ENCODE results near the gene TIMM44.
"Not testable (repeated sequence)": the region's sequence is repeated elsewhere in the genome, so short reads cannot be mapped to it uniquely, and the experiment has no call there.

The TIMM44 gene

GRCh38 chr19:7965921-7966665, 22.6 kb upstream of the TIMM44 start:
- CTCF ChIA-PET, result no interaction called here
- H3K27ac ChIP-seq, result peak overlapping the region; percentile 11; the same call in 1 of the 2 replicates
- TF ChIP-seq CTCF (conservative IDR thresholded peaks at IDR 0.05; ENCODE audit: low read depth), result no peak
- no peak for DNase-seq (ENCODE audit: low spot score)
- POLR2A ChIA-PET (ENCODE audit: low non-redundant PET), result interaction anchor here (0.6 kb wide), 1 partner anchor 114 kb away, joined by 3 read pairs; no protein-coding TSS in a partner anchor

- TF ChIP-seq CTCF (conservative IDR thresholded peaks at IDR 0.05; ENCODE audit: low read depth), result no peak
- POLR2A ChIA-PET (ENCODE audit: low non-redundant PET), result interaction anchor here (0.6 kb wide), 1 partner anchor 113 kb away, joined by 3 read pairs; no protein-coding TSS in a partner anchor
- DNase-seq (ENCODE audit: low spot score), result no peak
- H3K27ac ChIP-seq, result peak overlapping the region; percentile 11; the same call in 1 of the 2 replicates
- CTCF ChIA-PET, result no interaction called here
Observed at GRCh38 chr19:7965259-7965841, 21.9 kb upstream of the TIMM44 start.

GRCh38 chr19:7963566-7963965, 20.1 kb upstream of the TIMM44 start:
- ChIA-PET POLR2A (ENCODE audit: low non-redundant PET) (no interaction called here), CTCF (no interaction called here)
- peak overlapping the region; percentile 3; the same call in 1 of the 2 replicates for H3K27ac ChIP-seq
- TF ChIP-seq CTCF (conservative IDR thresholded peaks at IDR 0.05; ENCODE audit: low read depth), result no peak
- DNase-seq (ENCODE audit: low spot score), result no peak

GRCh38 chr19:7962644-7963268, 19.3 kb upstream of the TIMM44 start:
- no peak overlapping the region for H3K27ac ChIP-seq
- CTCF ChIA-PET, result no interaction called here

GRCh38 chr19:7961920-7962626, 18.6 kb upstream of the TIMM44 start:
- no peak for DNase-seq (ENCODE audit: low spot score)
- no peak for TF ChIP-seq CTCF (conservative IDR thresholded peaks at IDR 0.05; ENCODE audit: low read depth)
- ChIA-PET CTCF (no interaction called here), POLR2A (ENCODE audit: low non-redundant PET) (no interaction called here)
- H3K27ac ChIP-seq, result no peak overlapping the region

More at GRCh38 chr19:7962644-7963268, 19.3 kb upstream of the TIMM44 start:
- POLR2A ChIA-PET (ENCODE audit: low non-redundant PET), result no interaction called here
- no peak for DNase-seq (ENCODE audit: low spot score)
- TF ChIP-seq CTCF (conservative IDR thresholded peaks at IDR 0.05; ENCODE audit: low read depth), result no peak

GRCh38 chr19:7961082-7961481, 17.6 kb upstream of the TIMM44 start:
- POLR2A ChIA-PET (ENCODE audit: low non-redundant PET), result not testable (repeated sequence)
- CTCF ChIA-PET, result interaction anchor here (1.0 kb wide), 1 partner anchor 10 kb away, joined by 6 read pairs; no protein-coding TSS in a partner anchor

More at GRCh38 chr19:7961082-7961481, 17.6 kb upstream of the TIMM44 start:
- peak overlapping the region; percentile 16; the same call in 1 of the 2 replicates for H3K27ac ChIP-seq
- DNase-seq (ENCODE audit: low spot score), result not testable (repeated sequence)
